HG03139 (cell line): ENCODE results near the gene TRAPPC2L.

Source experiments
- ATAC-seq: cut with Tn5 transposase; IDR thresholded peaks from one replicate; pipeline ENCODE4 v1.9.1; 2021; ENCODE audit not compliant: unreplicated experiment

TRAPPC2L gene

GRCh38 chr16:88874938-88875599, 18.1 kb downstream of the TRAPPC2L start:
- ATAC-seq = no peak

- no peak for ATAC-seq
Measured at GRCh38 chr16:88875703-88876234, 18.8 kb downstream of the TRAPPC2L start.

GRCh38 chr16:88876942-88877526, 20.1 kb downstream of the TRAPPC2L start:
- no peak for ATAC-seq

- no peak for ATAC-seq
Measured at GRCh38 chr16:88877564-88878289, 20.8 kb downstream of the TRAPPC2L start.

- no peak for ATAC-seq
Measured at GRCh38 chr16:88878356-88878755, 21.4 kb downstream of the TRAPPC2L start.

- no peak for ATAC-seq
Measured at GRCh38 chr16:88878967-88879787, 22.2 kb downstream of the TRAPPC2L start.

- no peak for ATAC-seq
Measured at GRCh38 chr16:88879788-88880055, 22.8 kb downstream of the TRAPPC2L start.

- ATAC-seq = no peak
Measured at GRCh38 chr16:88880226-88881006, 23.5 kb downstream of the TRAPPC2L start.

- ATAC-seq = no peak
Measured at GRCh38 chr16:88881007-88881615, 24.2 kb downstream of the TRAPPC2L start.

- ATAC-seq = no peak
Measured at GRCh38 chr16:88881675-88882357, 24.9 kb downstream of the TRAPPC2L start.

- ATAC-seq = no peak
Measured at GRCh38 chr16:88882358-88883030, 25.6 kb downstream of the TRAPPC2L start.

GRCh38 chr16:88883117-88883895, 26.4 kb downstream of the TRAPPC2L start:
- ATAC-seq = no peak

- no peak for ATAC-seq
Measured at GRCh38 chr16:88883946-88884345, 27.0 kb downstream of the TRAPPC2L start.

- ATAC-seq = no peak
Measured at GRCh38 chr16:88884569-88885271, 27.8 kb downstream of the TRAPPC2L start.

GRCh38 chr16:88885693-88886280, 28.9 kb downstream of the TRAPPC2L start:
- ATAC-seq = no peak

GRCh38 chr16:88886420-88886844, 29.5 kb downstream of the TRAPPC2L start:
- ATAC-seq = no peak

GRCh38 chr16:88886845-88887521, 30.1 kb downstream of the TRAPPC2L start:
- no peak for ATAC-seq
